HepG2 (cell line): ENCODE data around the gene NXPE3. TPM values are rescaled to one million over a fixed set of nuclear protein-coding genes. Genes with fewer than 3 reads are reported as not detected.

Experiments
- ATAC-seq: fragments of 200-7000 bp; cut with Tn5 transposase; 3 replicates; pipeline ENCODE4 v1.9.1; 2020; ENCODE audit warnings: mild to moderate bottlenecking, moderate library complexity
- BruUV-seq: library from RNA; stranded (reverse); fragments of 400-500 nt; replicated peaks from 2 replicates; lab custom pipeline; 2021; lab: Mats Ljungman, UMichigan
- CTCF ChIA-PET: fragments of 300-600 bp; formaldehyde crosslinking; extraction: SDS; loops from one replicate; lab custom pipeline; 2021; ENCODE audit warnings: low total read pairs, inconsistent platforms, low intra/inter-chr PET ratio; lab: Yijun Ruan, JAX
- POLR2A ChIA-PET: fragments of 350-600 bp; sonication (Branson Sonifier 250); formaldehyde crosslinking; loops from one replicate; lab custom pipeline; 2020; ENCODE audit warnings: antibody characterized with exemption, inconsistent platforms; lab: Yijun Ruan, JAX
- DNase-seq: peaks from one replicate; pipeline ENCODE4 v3.0.0-alpha.2; 2015; ENCODE audit warnings: low spot score
- FAIRE-seq: peaks from 3 replicates; lab custom pipeline; 2011; peaks lifted over from hg19 to GRCh38; lab: Jason Lieb, UNC
- H2AFZ ChIP-seq: one replicate; pipeline ENCODE4 v1.6.1; 2011; ENCODE audit warnings: low read length, inconsistent platforms
- H3K27ac ChIP-seq: fragments of 300-600 bp; 3 replicates; pipeline ENCODE4 v1.8.0; 2011; ENCODE audit warnings: mixed run types, mild to moderate bottlenecking, mixed read lengths, low read length, inconsistent platforms; ENCODE audit not compliant: insufficient read depth; ENCODE audit errors: extremely low read length
- H3K27me3 ChIP-seq, 2 experiments: fragments of 200-600 bp in 1 of 2; 2 replicates in 1 of 2; 3 replicates in 1 of 2; pipeline versions ENCODE4 v1.6.0 to v1.8.0; 2011; ENCODE audit warnings: low read length in 2 of 2, mild to moderate bottlenecking in 2 of 2, moderate library complexity in 2 of 2, inconsistent platforms in 1 of 2; ENCODE audit not compliant: insufficient read depth in 2 of 2, control insufficient read depth in 1 of 2
- H3K36me3 ChIP-seq, 2 experiments: fragments of 200-600 bp in 1 of 2; replicated peaks in 1 of 2; 2 replicates in 1 of 2; 3 replicates in 1 of 2; pipeline versions ENCODE4 v1.5.1 to v1.8.0; 2011; ENCODE audit warnings: low read length in 2 of 2, inconsistent platforms in 1 of 2; ENCODE audit not compliant: insufficient read depth in 2 of 2, control insufficient read depth in 1 of 2
- H3K4me1 ChIP-seq: 2 replicates; pipeline ENCODE4 v1.5.1; 2012; ENCODE audit warnings: low read length, inconsistent platforms; ENCODE audit not compliant: insufficient read depth
- H3K4me2 ChIP-seq: 2 replicates; pipeline ENCODE4 v1.6.0; 2011; ENCODE audit warnings: low read depth, low read length, inconsistent platforms
- H3K4me3 ChIP-seq, 3 experiments: fragments of 200-600 bp in 1 of 3; sonication (generic), shearing (Covaris generic) in 1 of 3; replicated peaks in 1 of 3; 2 replicates each; pipeline ENCODE4 v1.5.1; 2011 to 2016; ENCODE audit warnings: low read length in 3 of 3, inconsistent platforms in 2 of 3, low read depth in 2 of 3, mild to moderate bottlenecking in 2 of 3, control low read depth in 1 of 3, mixed read lengths in 1 of 3; ENCODE audit not compliant: insufficient read depth in 1 of 3
- H3K79me2 ChIP-seq: one replicate; pipeline ENCODE4 v1.6.1; 2011; ENCODE audit warnings: low read length, inconsistent platforms; ENCODE audit not compliant: insufficient read depth
- H3K9ac ChIP-seq: 2 replicates; pipeline ENCODE4 v1.6.0; 2011; ENCODE audit warnings: mild to moderate bottlenecking, low read depth, low read length, inconsistent platforms; ENCODE audit not compliant: insufficient read depth
- H3K9me3 ChIP-seq: 2 replicates; pipeline ENCODE4 v1.5.1; 2012; ENCODE audit warnings: mild to moderate bottlenecking, low read length
- H4K20me1 ChIP-seq: 2 replicates; pipeline ENCODE4 v1.6.0; 2011; ENCODE audit warnings: inconsistent platforms, mild to moderate bottlenecking, low read length, moderate library complexity; ENCODE audit not compliant: insufficient read depth
- AGO2 ChIP-seq: fragments of 200-400 bp; formaldehyde crosslinking; optimal IDR thresholded peaks from 2 replicates; pipeline ENCODE3; 2017; ENCODE audit warnings: mild to moderate bottlenecking, low read depth, low read length, moderate library complexity
- ARNT ChIP-seq: fragments of 450-650 bp; IDR thresholded peaks from 2 replicates; pipeline ENCODE4 v1.6.1; 2017
- ATF1 ChIP-seq: IDR thresholded peaks from 2 replicates; pipeline ENCODE4 v1.6.1; 2016; ENCODE audit warnings: mild to moderate bottlenecking, control low read depth
- CENPX ChIP-seq: sonication (generic); formaldehyde crosslinking; IDR thresholded peaks from 2 replicates; pipeline ENCODE4 v1.9.0; 2021; ENCODE audit warnings: mild to moderate bottlenecking, missing genetic modification reagents, moderate library complexity
- FOXP1 ChIP-seq, 2 experiments: fragments of 450-650 bp in 1 of 2; IDR thresholded peaks; 2 replicates each; pipeline ENCODE4 v1.6.1; 2017 to 2018; ENCODE audit warnings: antibody characterized with exemption in 1 of 2
- HNF4G ChIP-seq, 2 experiments: sonication (generic) in 1 of 2; formaldehyde crosslinking in 1 of 2; IDR thresholded peaks; 2 replicates each; pipeline versions ENCODE4 v1.4.0 to v1.6.1; 2011 to 2020; ENCODE audit warnings: borderline replicate concordance in 2 of 2, low read depth in 2 of 2, mild to moderate bottlenecking in 2 of 2, low read length in 1 of 2, missing genetic modification reagents in 1 of 2, moderate library complexity in 1 of 2
- ONECUT2 ChIP-seq: sonication (generic); formaldehyde crosslinking; IDR thresholded peaks from 2 replicates; pipeline ENCODE4 v1.4.0; 2020; ENCODE audit warnings: missing genetic modification reagents
- PHB2 ChIP-seq: fragments of 450-650 bp; IDR thresholded peaks from 2 replicates; pipeline ENCODE4 v1.6.1; 2018; ENCODE audit not compliant: partially characterized antibody
- PPARG ChIP-seq: conservative IDR thresholded peaks from 2 replicates; pipeline ENCODE4 v1.6.1; 2016; ENCODE audit warnings: missing biosample characterization, missing genetic modification reagents
- RARA ChIP-seq: IDR thresholded peaks from 2 replicates; pipeline ENCODE4 v1.6.1; 2016; ENCODE audit warnings: missing genetic modification reagents, missing compliant biosample characterization
- ZNF180 ChIP-seq: sonication (generic); formaldehyde crosslinking; IDR thresholded peaks from 2 replicates; pipeline ENCODE4 v1.4.0; 2020; ENCODE audit warnings: low read depth, missing genetic modification reagents, borderline replicate concordance
- ZNF543 ChIP-seq: sonication (generic); formaldehyde crosslinking; IDR thresholded peaks from 2 replicates; pipeline ENCODE4 v1.4.0; 2020; ENCODE audit warnings: mild to moderate bottlenecking, missing genetic modification reagents
- ZNF775 ChIP-seq: sonication (generic); formaldehyde crosslinking; IDR thresholded peaks from 2 replicates; pipeline ENCODE4 v1.4.0; 2020; ENCODE audit warnings: missing genetic modification reagents, mild to moderate bottlenecking, moderate library complexity, borderline replicate concordance
- WGBS: methylation state at CpG from one replicate; pipeline ENCODE4 v1.1.6; 2017; ENCODE audit warnings: low lambda C conversion rate; 5-methylcytosine and 5-hydroxymethylcytosine counted together
- in situ Hi-C: cut with HindIII; loops from 2 replicates; pipeline ENCODE4 v1.10.0; 2017; ENCODE audit warnings: low pct_unique_long_range_greater_than_20kb; ENCODE audit not compliant: extremely low pct_ligation_motif_present
- intact Hi-C: fragments of 100-400 bp; cut with micrococcal nuclease; formaldehyde crosslinking; loops from one replicate; pipeline ENCODE4 v1.10.0; 2022; ENCODE audit not compliant: unreplicated experiment
- polyA plus RNA-seq, 8 experiments: library from polyadenylated mRNA; depleted of rRNA in 3 of 8; stranded (reverse) in 7 of 8; unstranded in 1 of 8; fragments of >200 nt; fragmentation: Illumina TruSeq in 4 of 8; extraction: Trizol in 4 of 8; gene quantifications; 2 replicates each; pipeline versions ENCODE4 v1.2.1 to v1.2.3, GENCODE V29; 2011 to 2016; ENCODE audit warnings: low read depth in 4 of 8, missing spikeins in 1 of 8, mixed read lengths in 1 of 8; ENCODE audit not compliant: insufficient read depth in 1 of 8
- total RNA-seq, 5 experiments: library from RNA; depleted of rRNA; stranded (reverse); fragments of >200 nt; fragmentation: Illumina TruSeq; extraction: Trizol; gene quantifications; 2 replicates each; pipeline ENCODE4 v1.2.3, GENCODE V29; 2016; ENCODE audit warnings: low read depth in 1 of 5
- TF ChIP-seq, protein P1 (sequence below): sonication (generic); formaldehyde crosslinking; IDR thresholded peaks from 2 replicates; pipeline ENCODE4 v1.8.0; 2022; ENCODE audit warnings: missing genetic modification reagents, low read depth, mild to moderate bottlenecking, borderline replicate concordance
- TF ChIP-seq, protein P2 (sequence below): sonication (generic); formaldehyde crosslinking; IDR thresholded peaks from 2 replicates; pipeline ENCODE4 v1.4.0; 2020; ENCODE audit warnings: missing genetic modification reagents
- TF ChIP-seq, protein P3 (sequence below): sonication (generic); formaldehyde crosslinking; IDR thresholded peaks from 2 replicates; pipeline ENCODE4 v1.9.0; 2021; ENCODE audit warnings: mild to moderate bottlenecking, missing genetic modification reagents

Gene NXPE3
- total and polyA plus RNA-seq, 2 of the 13 experiments (the other 11 are each of a cell fraction or from before 2014, with no cell fraction given) = 3.5 to 4.7 TPM

DNA sequence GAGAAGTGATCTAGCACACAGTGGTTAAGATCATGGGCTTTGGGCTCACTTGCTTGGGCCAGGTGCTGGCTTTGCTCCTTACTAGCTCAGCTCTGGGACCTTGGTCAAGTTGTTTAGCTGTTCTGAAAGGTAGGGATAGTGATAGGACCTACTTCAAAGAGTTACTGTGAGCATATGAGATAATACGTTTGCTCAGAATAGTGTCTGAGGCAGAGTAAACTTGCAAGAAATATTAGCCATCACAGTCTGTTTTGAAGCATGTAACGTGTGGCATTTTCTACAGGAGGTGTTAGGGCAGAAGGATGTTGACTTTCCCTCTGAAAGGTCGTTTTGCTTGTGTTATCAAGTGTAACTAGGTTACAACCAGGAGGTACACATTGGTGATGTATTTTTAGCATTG, 35.8 kb downstream of the NXPE3 start:
- intact Hi-C loops = loop anchor here (5.0 kb wide), 2 partner anchors 32 to 247 kb away; partner anchors contain the start of gene NFKBIZ
- WGBS = 17% methylated on average over 3 of the region's 3 CpGs
- Histone ChIP-seq H2AFZ (no peak overlapping the region), H3K27ac (peak overlapping the region; percentile 24), H4K20me1 (no peaks in the 10 kb centered on the region), H3K9me3 (no peaks in the 10 kb centered on the region), H3K4me2 (peak overlapping the region; percentile 32; the same call in 1 of the 2 replicates), H3K36me3 (no peaks in the 10 kb centered on the region), H3K27me3 (no peaks in the 10 kb centered on the region), H3K9ac (no peak overlapping the region), H3K4me3 (no peak overlapping the region), H3K79me2 (no peaks in the 10 kb centered on the region), H3K4me1 (peaks cover 18% of the 10 kb centered on the region)
- FAIRE-seq (no peak), DNase-seq (peak; percentile 71), ATAC-seq (peak; percentile 89)
- in situ Hi-C loops = no loop called here
- ChIA-PET POLR2A (interaction anchor here (0.6 to 1.5 kb wide), 4 partner anchors 12 to 50 kb away, joined by 3 to 6 read pairs (median 4); partner anchors contain the start of gene NFKBIZ), CTCF (interaction anchor here (3.2 kb wide), 1 partner anchor 409 kb away, joined by 24 read pairs; no protein-coding TSS in a partner anchor)
- BruUV-seq = no TSS peak
- no peak for TF ChIP-seq ZNF180 (CRISPR knock-in tag)
- TF ChIP-seq FOXP1 (IDR thresholded peaks at IDR 0.05) = no peak
- no peak; the same call in 1 of the 2 replicates for TF ChIP-seq FOXP1 (CRISPR knock-in tag; IDR thresholded peaks at IDR 0.05)
- no peak for TF ChIP-seq ZNF543
- TF ChIP-seq ATF1 = no peak
- no peak for TF ChIP-seq PHB2
- TF ChIP-seq, protein P1, sequence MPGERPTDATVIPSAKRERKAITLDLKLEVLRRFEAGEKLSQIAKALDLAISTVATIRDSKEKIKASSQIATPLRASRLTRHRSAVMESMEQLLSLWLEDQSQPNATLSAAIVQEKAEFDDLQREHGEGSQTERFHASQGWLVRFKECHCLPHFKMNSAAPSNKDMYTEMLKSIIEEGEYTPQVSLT (CRISPR knock-in tag) = no peak
- TF ChIP-seq HNF4G (IDR thresholded peaks at IDR 0.05; ENCODE audit: borderline replicate concordance, low read depth, low read length) = no peak
- no peak for TF ChIP-seq HNF4G (CRISPR knock-in tag; IDR thresholded peaks at IDR 0.05; ENCODE audit: borderline replicate concordance, low read depth)
- peak; percentile 57; the same call in 1 of the 2 replicates for TF ChIP-seq RARA
- TF ChIP-seq, protein P2, sequence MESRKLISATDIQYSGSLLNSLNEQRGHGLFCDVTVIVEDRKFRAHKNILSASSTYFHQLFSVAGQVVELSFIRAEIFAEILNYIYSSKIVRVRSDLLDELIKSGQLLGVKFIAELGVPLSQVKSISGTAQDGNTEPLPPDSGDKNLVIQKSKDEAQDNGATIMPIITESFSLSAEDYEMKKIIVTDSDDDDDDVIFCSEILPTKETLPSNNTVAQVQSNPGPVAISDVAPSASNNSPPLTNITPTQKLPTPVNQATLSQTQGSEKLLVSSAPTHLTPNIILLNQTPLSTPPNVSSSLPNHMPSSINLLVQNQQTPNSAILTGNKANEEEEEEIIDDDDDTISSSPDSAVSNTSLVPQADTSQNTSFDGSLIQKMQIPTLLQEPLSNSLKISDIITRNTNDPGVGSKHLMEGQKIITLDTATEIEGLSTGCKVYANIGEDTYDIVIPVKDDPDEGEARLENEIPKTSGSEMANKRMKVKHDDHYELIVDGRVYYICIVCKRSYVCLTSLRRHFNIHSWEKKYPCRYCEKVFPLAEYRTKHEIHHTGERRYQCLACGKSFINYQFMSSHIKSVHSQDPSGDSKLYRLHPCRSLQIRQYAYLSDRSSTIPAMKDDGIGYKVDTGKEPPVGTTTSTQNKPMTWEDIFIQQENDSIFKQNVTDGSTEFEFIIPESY = no peak
- TF ChIP-seq AGO2 = no peak
- TF ChIP-seq PPARG (CRISPR knock-in tag) = no peak
- no peak for TF ChIP-seq ONECUT2 (CRISPR knock-in tag)
- no peak for TF ChIP-seq ARNT
- no peak for TF ChIP-seq ZNF775
- TF ChIP-seq CENPX (CRISPR knock-in tag) = no peak
- TF ChIP-seq, protein P3, sequence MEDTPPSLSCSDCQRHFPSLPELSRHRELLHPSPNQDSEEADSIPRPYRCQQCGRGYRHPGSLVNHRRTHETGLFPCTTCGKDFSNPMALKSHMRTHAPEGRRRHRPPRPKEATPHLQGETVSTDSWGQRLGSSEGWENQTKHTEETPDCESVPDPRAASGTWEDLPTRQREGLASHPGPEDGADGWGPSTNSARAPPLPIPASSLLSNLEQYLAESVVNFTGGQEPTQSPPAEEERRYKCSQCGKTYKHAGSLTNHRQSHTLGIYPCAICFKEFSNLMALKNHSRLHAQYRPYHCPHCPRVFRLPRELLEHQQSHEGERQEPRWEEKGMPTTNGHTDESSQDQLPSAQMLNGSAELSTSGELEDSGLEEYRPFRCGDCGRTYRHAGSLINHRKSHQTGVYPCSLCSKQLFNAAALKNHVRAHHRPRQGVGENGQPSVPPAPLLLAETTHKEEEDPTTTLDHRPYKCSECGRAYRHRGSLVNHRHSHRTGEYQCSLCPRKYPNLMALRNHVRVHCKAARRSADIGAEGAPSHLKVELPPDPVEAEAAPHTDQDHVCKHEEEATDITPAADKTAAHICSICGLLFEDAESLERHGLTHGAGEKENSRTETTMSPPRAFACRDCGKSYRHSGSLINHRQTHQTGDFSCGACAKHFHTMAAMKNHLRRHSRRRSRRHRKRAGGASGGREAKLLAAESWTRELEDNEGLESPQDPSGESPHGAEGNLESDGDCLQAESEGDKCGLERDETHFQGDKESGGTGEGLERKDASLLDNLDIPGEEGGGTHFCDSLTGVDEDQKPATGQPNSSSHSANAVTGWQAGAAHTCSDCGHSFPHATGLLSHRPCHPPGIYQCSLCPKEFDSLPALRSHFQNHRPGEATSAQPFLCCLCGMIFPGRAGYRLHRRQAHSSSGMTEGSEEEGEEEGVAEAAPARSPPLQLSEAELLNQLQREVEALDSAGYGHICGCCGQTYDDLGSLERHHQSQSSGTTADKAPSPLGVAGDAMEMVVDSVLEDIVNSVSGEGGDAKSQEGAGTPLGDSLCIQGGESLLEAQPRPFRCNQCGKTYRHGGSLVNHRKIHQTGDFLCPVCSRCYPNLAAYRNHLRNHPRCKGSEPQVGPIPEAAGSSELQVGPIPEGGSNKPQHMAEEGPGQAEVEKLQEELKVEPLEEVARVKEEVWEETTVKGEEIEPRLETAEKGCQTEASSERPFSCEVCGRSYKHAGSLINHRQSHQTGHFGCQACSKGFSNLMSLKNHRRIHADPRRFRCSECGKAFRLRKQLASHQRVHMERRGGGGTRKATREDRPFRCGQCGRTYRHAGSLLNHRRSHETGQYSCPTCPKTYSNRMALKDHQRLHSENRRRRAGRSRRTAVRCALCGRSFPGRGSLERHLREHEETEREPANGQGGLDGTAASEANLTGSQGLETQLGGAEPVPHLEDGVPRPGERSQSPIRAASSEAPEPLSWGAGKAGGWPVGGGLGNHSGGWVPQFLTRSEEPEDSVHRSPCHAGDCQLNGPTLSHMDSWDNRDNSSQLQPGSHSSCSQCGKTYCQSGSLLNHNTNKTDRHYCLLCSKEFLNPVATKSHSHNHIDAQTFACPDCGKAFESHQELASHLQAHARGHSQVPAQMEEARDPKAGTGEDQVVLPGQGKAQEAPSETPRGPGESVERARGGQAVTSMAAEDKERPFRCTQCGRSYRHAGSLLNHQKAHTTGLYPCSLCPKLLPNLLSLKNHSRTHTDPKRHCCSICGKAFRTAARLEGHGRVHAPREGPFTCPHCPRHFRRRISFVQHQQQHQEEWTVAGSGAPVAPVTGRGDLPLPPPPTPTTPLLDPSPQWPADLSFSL (CRISPR knock-in tag) = no peak
